ENCODE data around the gene TSPAN7. TPM values are rescaled to one million over a fixed set of nuclear protein-coding genes. Genes with fewer than 3 reads are reported as not detected.
A peak's percentile ranks its signal among the peaks of the same experiment; 100 is the strongest.

TSPAN7 gene
- total RNA-seq, 1 donor from 2014 or later, result 12.7 TPM

- peaks cover 3% of the 10 kb centered on the region for H3K4me1 Mint-ChIP-seq
- Histone ChIP-seq H3F3A (ENCODE audit: low read depth) (no peaks in the 10 kb centered on the region), H3K9ac (no peak overlapping the region), H3K79me2 (ENCODE audit: low read depth) (no peaks in the 10 kb centered on the region), H4K20me1 (ENCODE audit: low read depth) (no peaks in the 10 kb centered on the region), H3K4me3 (no peak overlapping the region), H3K4me2 (peak overlapping the region; percentile 77), H3K27ac (no peak overlapping the region), H3K4me1 (no peaks in the 10 kb centered on the region), H2AFZ (replicated peaks) (no peak overlapping the region), H3K27me3 (peaks cover 23% of the 10 kb centered on the region), H3K36me3 (no peaks in the 10 kb centered on the region), H3K9me3 (ENCODE audit: low read depth) (no peaks in the 10 kb centered on the region)
- H3K27me3 Mint-ChIP-seq (ENCODE audit: insufficient read depth, low read depth), result no peaks in the 10 kb centered on the region
- no peak for DNase-seq (ENCODE audit: low spot score)
- no peak for TF ChIP-seq EZH2phosphoT487 (IDR thresholded peaks at IDR 0.05)
- no peak for TF ChIP-seq EZH2 (IDR thresholded peaks at IDR 0.05)
- TF ChIP-seq CTCF (IDR thresholded peaks at IDR 0.05), result no peak
- no peak overlapping the region for H3K27ac Mint-ChIP-seq
- H3K36me3 Mint-ChIP-seq, result no peaks in the 10 kb centered on the region
- peaks cover 2% of the 10 kb centered on the region for H3K9me3 Mint-ChIP-seq
- peak overlapping the region; percentile 94 for H3K4me3 Mint-ChIP-seq
These were observed 1.7 kb downstream of the TSPAN7 start for GRCh38 chrX:38563030-38563429.

DNA sequence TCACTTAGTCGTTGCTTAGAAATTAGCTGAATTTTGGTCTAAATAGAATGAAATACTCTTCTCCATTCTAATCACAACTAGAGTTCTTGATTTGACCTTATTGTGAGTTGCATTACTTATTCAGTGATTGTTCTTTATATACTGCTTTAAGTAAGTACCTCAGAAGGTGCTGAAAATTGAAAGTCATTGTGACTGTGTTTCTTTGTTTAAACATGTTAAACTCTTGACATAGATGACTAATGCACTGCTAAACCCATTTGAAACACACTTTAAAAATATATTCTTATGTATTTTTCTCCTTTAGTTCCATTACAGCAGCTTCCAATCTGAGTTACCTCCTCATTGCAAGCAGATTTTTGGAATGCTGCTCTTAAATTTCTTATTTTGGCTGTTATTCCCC lies 9.1 kb downstream of the TSPAN7 start:
- Mint-ChIP-seq H3K36me3 (no peaks in the 10 kb centered on the region), H3K9me3 (no peaks in the 10 kb centered on the region), H3K4me1 (no peaks in the 10 kb centered on the region), H3K27ac (no peak overlapping the region), H3K27me3 (ENCODE audit: insufficient read depth, low read depth) (no peaks in the 10 kb centered on the region), H3K4me3 (no peak overlapping the region)
- Histone ChIP-seq H3K9me3 (ENCODE audit: low read depth) (no peaks in the 10 kb centered on the region), H3K4me2 (no peak overlapping the region), H3K36me3 (no peaks in the 10 kb centered on the region), H3K27ac (no peak overlapping the region), H3K27me3 (no peaks in the 10 kb centered on the region), H3K79me2 (ENCODE audit: low read depth) (no peaks in the 10 kb centered on the region), H3F3A (ENCODE audit: low read depth) (no peaks in the 10 kb centered on the region), H3K4me1 (no peaks in the 10 kb centered on the region), H3K4me3 (no peak overlapping the region), H4K20me1 (ENCODE audit: low read depth) (no peaks in the 10 kb centered on the region), H3K9ac (no peak overlapping the region), H2AFZ (replicated peaks) (no peak overlapping the region)
- no peak for DNase-seq (ENCODE audit: low spot score)
- TF ChIP-seq EZH2 (IDR thresholded peaks at IDR 0.05), result no peak
- no peak for TF ChIP-seq EZH2phosphoT487 (IDR thresholded peaks at IDR 0.05)
- no peak for TF ChIP-seq CTCF (IDR thresholded peaks at IDR 0.05)

DNA sequence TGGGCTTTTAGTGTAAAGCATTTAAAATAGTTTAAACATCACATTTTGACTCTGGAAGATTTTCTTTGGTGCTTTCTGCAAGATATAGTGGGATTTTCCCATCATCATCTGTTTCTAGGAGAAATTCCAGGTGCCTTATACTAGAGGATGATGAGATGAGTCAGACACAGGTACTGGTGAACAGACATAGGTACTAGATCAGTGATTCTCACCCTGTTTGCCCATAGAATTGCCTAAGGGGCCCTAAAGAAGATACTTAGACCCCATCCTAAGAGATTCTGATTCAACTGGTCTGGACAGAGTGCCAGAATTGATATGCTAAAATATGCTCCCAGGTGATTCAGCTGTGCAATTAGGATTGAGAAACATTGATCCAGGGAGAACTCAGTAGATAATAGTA lies 9.7 kb downstream of the TSPAN7 start:
- Histone ChIP-seq H3K4me1 (no peaks in the 10 kb centered on the region), H3K27me3 (no peaks in the 10 kb centered on the region), H3K79me2 (ENCODE audit: low read depth) (no peaks in the 10 kb centered on the region), H3K9ac (no peak overlapping the region), H2AFZ (replicated peaks) (no peak overlapping the region), H3K4me3 (no peak overlapping the region), H3K27ac (no peak overlapping the region), H3F3A (ENCODE audit: low read depth) (no peaks in the 10 kb centered on the region), H3K4me2 (no peak overlapping the region), H4K20me1 (ENCODE audit: low read depth) (no peaks in the 10 kb centered on the region), H3K9me3 (ENCODE audit: low read depth) (no peaks in the 10 kb centered on the region), H3K36me3 (no peaks in the 10 kb centered on the region)
- no peaks in the 10 kb centered on the region for H3K36me3 Mint-ChIP-seq
- H3K27me3 Mint-ChIP-seq (ENCODE audit: insufficient read depth, low read depth), result no peaks in the 10 kb centered on the region
- H3K9me3 Mint-ChIP-seq, result no peaks in the 10 kb centered on the region
- H3K4me3 Mint-ChIP-seq, result no peak overlapping the region
- no peak for DNase-seq (ENCODE audit: low spot score)
- no peak for TF ChIP-seq CTCF (IDR thresholded peaks at IDR 0.05)
- TF ChIP-seq EZH2phosphoT487 (IDR thresholded peaks at IDR 0.05), result no peak
- TF ChIP-seq EZH2 (IDR thresholded peaks at IDR 0.05), result no peak
- no peaks in the 10 kb centered on the region for H3K4me1 Mint-ChIP-seq
- no peak overlapping the region for H3K27ac Mint-ChIP-seq
